HG02798 (cell line): Measurements from ENCODE around the gene HEXD.
"Not testable (repeated sequence)": the region's sequence is repeated elsewhere in the genome, so short reads cannot be mapped to it uniquely, and the experiment has no call there.

Experiments used
- ATAC-seq: cut with Tn5 transposase; IDR thresholded peaks from one replicate; pipeline ENCODE4 v1.9.1; 2021; ENCODE audit warnings: mild to moderate bottlenecking; ENCODE audit not compliant: unreplicated experiment, poor library complexity

Gene HEXD

GRCh38 chr17:82394278-82394677, 23.9 kb upstream of the HEXD start:
- no peak for ATAC-seq

- ATAC-seq: no peak
These were observed 21.3 kb upstream of the HEXD start for GRCh38 chr17:82396601-82397435.

DNA sequence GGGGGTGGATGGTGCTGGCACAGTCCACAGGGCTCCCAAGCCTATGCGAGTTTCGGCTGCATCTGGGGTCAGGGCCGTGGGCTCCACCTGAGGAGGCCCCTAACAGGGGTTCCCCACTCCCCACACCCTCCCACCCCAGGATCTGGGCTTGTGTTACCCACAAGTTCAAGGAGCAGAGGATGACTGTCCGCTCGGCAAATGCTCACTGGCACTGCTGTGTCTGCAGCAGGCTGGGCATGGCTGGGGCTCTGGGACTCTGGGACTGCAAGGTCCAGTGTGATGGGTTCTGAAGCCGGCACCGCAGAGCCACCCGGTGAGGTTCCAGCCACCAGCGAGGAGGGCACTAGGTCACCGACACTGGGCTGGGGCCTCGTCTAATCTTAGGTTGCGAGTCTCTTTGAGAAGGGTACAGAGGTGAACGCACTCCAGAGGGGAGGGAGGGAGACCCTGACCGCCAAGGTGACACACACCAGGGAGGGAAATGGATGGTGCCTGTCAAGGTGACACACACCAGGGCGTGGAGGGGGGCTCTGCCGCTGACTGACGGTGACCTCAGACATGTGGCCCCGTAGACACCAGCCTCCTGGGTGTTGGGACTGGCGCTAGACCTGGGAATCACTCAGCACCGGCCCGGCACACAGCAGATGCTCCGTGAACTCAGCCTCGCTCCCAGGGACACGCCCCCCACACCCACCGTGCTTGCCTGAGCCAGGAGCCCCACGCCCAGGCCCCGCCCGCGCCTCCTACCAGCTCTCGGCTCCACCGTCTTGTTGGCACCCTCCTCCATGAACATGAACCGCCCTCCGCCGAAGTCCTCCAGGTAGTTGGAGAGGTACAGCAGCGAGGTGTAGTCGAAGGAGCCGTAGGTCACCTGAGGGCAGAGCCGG, 20.5 kb upstream of the HEXD start:
- ATAC-seq: no peak

DNA sequence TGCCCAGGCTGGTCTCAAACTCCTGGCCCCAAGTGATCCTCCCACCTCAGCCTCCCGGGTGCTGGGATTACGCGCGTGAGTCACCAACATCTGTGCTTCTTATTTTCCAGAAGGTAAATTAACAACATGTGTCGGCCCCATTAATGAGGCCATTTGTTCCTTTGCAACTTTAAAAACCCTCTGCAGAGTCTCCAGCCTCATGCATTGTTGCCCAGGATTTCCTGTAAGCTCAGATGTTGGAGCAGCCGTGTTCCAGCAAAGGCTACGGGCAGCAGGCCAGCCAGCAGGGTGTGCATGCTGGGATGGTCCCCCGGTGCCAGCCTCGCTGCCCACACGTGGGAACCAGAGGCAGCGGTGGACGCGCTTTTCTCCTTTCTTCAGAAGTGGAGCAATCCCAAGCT, 19.1 kb upstream of the HEXD start:
- ATAC-seq: no peak

DNA sequence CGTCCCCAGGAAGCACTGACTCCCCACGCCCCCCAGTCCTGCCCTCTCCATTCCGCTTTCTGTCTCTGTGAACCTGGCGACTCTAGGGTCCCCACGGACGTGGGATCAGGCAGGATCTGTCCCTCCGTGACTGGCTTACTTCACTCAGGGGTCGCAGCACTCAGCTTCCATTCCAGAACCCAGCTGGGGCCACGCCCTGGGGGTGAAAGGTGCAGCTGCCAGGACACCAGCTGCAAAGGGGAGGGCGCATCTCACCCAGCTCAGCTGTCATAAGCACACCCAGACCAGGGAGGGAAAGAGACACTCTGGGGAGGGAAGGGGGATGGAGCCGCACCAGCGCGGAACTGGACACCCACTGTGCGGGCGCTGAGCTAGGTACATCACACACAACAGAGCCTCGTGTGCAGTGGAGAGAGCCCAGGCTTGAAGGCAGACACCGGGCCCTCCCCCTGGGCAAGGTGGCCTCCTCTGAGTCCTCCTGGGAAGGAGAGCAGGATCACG, 18.5 kb upstream of the HEXD start:
- no peak for ATAC-seq

DNA sequence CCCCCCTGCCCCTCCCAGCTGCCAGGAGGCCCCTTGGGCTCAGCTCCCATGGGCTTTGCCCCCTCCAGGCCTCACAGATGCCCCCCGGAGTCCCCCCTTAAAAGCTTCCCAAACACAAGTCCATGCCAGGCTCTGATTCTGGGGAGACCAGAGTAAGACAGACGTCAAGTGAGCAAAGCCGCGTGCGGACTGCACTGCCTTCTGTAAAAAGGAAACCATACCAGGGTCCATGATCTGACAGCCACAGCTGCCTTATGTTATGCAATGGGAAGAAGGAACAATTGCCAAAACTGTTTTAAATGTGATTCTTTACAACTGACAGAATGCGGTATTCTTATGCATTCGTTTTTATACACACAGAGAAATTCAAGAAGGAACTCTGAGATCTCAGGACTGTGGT, 17.9 kb upstream of the HEXD start:
- no peak for ATAC-seq

DNA sequence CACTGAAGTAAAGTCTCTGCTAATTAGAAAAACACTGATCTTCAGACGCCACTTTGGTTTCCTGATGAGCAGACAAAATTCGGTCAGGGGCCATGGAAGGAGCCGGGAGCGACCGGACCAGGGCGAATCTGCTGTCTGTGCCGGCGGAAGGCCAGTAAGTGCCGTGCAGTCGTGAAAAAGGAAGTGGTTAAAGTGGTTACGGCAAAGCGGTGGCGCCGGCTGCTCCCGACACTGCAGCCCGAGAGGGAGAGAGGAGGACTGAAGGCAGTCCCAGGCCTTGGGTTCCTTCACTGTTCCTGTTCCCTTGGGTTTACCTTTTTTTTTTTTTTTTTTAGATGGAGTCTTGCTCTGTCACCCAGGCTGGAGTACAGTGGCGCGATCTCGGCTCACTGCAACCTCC, 17.3 kb upstream of the HEXD start:
- ATAC-seq: no peak

GRCh38 chr17:82402865-82403264, 15.3 kb upstream of the HEXD start:
- peak; percentile 74 for ATAC-seq

- no peak for ATAC-seq
These were observed 14.2 kb upstream of the HEXD start for GRCh38 chr17:82403662-82404660.

GRCh38 chr17:82405051-82405450, 13.1 kb upstream of the HEXD start:
- ATAC-seq: no peak

DNA sequence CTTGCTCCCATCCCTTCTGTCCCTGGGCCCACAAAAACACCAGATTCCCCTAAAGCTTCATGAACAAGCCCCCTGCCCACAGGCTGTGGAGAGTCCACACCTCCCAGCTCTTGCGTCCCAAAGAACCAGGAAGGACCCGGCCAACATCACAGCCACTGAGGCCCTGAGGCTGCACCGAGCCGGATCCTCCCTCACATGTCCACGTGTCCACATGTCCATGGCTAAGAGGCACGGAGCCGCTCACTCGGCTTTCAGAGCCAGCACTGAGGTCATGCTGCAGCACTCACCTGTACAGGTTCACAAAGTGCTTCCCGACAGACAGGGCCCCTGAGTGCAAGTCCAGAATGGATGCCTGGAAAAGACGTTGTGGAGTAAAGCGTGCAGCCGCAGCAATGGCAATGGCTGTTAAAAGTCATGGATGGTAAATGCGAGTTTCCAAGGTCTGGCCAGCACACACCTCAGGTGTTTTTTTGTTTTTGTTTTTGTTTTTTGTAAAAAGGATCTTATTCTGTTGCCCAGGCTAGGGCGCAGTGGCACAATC, 11.9 kb upstream of the HEXD start:
- ATAC-seq: no peak

- ATAC-seq: no peak
These were observed 10.9 kb upstream of the HEXD start for GRCh38 chr17:82407255-82407654.

DNA sequence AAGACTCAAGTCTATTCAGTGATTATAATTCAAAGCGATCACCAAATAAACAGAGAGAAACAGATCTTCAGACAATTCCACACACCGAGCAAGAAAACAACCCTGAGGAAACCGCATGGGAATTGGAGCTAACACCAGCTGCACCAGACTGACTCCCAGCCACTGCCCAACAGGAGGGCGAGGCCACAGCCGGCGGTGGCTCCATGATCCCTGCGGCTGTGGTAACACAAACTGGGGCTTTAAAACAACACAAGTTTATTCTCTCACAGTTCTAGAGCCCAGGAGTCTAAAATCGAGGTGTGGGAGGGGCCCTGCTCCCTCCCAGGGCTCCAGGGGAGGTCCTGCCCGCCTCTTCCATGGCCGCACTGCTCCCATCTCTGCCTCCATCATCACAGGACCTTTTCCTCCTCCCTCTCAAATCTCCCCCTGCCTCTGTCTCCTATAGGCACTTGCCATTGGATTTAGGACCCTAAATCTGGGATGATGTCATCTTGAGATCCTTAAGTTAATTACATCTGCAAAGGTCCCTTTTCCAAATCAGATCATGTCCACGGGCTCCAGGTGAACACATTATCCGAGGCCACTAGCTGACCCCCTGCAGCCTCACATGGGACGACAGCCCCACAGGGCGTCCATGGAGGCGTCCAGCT, 9.7 kb upstream of the HEXD start:
- no peak for ATAC-seq

DNA sequence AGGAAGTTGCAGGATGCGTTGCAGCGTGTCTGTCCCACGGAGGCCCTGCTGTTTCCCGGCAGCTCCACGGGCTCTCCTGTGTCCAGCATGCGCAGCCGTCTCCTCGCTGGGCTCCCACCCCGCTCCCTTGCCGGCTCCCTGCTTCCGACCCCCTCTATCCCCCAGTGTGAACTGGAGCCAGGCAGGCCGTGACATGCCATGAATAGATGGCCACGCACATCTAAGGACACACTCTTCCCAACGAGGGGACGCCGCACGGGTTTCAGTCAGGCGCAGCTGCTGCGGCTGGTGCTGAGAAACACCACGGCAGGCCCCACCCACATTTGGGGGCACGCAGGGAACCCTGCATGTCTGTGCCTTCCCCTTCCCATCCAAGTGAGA, 9.2 kb upstream of the HEXD start:
- no peak for ATAC-seq

GRCh38 chr17:82410014-82410716, 8.0 kb upstream of the HEXD start:
- ATAC-seq: no peak

GRCh38 chr17:82411396-82412053, 6.6 kb upstream of the HEXD start:
- no peak for ATAC-seq

DNA sequence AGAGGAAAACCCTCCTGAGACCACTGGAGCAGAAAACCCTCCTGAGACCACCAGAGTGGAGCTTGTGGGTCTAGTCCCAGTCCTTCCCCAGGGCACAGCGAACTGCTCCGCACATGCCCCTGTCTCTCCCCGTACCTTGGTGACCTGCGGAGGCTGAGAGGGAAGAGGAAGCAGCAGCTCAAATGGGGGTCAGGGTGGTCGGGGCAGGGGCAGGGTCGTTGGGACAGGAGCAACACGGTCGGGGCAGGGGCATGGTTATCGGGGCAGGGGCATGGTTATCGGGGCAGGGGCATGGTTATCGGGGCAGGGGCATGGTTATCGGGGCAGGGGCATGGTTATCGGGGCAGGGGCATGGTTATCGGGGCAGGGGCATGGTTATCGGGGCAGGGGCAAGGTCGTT, 6.1 kb upstream of the HEXD start:
- not testable (repeated sequence) for ATAC-seq
